ENCODE measurements around the gene UBE2I. TPM values are rescaled to one million over a fixed set of nuclear protein-coding genes. Genes with fewer than 3 reads are reported as not detected.

Gene UBE2I
- total RNA-seq, 1 experiment from 2014 or later = 229 TPM

DNA sequence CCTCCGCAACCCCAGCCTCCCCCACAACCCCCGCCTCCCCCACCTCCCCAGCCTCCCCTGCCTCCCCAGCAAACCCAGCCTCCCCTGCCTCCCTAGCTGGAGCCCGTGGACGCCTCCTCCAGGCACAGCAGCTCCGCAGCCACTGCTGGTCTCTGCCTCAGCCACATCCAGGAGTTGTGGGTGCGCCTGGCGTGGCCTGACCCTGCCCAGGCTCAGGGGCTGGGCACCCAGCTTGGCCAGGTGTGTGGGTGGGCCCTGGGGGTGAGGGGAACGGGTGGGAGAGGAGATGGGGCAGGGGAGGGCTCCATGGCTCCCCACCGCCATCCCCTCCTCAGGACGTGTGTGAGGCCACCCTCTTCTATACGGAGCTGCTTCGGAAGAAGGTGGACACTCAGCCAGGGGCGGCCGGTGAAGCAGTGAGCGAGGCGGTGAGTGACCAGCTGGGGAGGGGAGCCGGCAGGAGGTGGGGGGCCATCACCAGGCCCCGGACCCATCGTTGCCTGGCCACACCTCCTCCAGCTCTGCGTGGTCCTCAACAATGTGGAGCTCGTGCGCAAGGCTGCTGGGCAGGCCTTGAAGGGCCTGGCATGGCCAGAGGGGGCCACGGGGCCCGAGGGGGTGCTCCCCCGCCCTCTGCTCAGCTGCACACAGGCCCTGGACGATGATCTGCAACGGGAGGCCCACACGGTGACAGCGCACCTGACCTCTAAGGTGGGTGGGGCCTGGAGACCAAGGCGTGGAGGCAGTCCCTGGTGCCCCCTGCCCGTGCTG, 36.4 kb downstream of the UBE2I start (continued):
- TF ChIP-seq, protein P1, sequence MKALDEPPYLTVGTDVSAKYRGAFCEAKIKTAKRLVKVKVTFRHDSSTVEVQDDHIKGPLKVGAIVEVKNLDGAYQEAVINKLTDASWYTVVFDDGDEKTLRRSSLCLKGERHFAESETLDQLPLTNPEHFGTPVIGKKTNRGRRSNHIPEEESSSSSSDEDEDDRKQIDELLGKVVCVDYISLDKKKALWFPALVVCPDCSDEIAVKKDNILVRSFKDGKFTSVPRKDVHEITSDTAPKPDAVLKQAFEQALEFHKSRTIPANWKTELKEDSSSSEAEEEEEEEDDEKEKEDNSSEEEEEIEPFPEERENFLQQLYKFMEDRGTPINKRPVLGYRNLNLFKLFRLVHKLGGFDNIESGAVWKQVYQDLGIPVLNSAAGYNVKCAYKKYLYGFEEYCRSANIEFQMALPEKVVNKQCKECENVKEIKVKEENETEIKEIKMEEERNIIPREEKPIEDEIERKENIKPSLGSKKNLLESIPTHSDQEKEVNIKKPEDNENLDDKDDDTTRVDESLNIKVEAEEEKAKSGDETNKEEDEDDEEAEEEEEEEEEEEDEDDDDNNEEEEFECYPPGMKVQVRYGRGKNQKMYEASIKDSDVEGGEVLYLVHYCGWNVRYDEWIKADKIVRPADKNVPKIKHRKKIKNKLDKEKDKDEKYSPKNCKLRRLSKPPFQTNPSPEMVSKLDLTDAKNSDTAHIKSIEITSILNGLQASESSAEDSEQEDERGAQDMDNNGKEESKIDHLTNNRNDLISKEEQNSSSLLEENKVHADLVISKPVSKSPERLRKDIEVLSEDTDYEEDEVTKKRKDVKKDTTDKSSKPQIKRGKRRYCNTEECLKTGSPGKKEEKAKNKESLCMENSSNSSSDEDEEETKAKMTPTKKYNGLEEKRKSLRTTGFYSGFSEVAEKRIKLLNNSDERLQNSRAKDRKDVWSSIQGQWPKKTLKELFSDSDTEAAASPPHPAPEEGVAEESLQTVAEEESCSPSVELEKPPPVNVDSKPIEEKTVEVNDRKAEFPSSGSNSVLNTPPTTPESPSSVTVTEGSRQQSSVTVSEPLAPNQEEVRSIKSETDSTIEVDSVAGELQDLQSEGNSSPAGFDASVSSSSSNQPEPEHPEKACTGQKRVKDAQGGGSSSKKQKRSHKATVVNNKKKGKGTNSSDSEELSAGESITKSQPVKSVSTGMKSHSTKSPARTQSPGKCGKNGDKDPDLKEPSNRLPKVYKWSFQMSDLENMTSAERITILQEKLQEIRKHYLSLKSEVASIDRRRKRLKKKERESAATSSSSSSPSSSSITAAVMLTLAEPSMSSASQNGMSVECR (CRISPR knock-in tag; IDR thresholded peaks at IDR 0.05; ENCODE audit: borderline replicate concordance) = no peak
- TF ChIP-seq CREM (CRISPR knock-in tag; IDR thresholded peaks at IDR 0.05) = no peak

DNA sequence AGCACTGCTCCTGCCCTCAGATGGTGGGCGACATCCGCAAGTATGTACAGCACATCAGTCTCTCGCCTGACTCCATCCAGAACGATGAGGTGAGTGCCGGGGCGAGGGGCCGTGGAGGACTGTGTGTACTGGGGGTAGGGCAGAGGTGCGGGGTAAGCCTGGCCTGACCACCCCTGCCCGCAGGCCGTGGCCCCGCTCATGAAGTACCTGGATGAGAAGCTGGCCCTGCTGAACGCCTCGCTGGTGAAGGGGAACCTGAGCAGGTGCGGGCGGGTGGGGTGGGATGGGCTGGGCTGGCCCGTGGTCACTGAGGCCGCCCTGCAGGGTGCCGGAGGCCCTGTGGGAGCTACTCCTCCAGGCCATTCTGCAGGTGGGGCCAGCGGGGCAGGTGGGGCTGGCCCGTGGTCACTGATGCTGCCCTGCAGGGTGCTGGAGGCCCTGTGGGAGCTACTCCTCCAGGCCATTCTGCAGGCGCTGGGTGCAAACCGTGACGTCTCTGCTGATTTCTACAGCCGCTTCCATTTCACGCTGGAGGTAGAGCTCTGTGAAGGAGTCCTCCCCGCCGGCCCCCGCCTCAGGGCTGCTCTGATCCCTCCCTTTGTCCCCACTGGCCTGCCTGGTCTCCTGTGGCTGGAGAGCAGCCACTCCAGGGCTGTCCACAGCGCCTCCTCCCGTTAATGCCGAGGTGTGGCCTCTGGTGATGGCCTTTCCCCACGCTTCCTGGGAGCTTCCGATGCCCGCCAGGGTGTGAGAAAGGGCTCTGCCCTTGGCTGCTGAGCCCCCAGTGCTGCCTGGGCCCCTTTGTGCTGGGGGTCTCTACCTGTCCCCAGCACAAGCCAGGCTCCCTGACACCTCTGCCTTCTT, 37.2 kb downstream of the UBE2I start:
- POLR2A ChIA-PET = interaction anchor here (0.8 to 1.4 kb wide), 2 partner anchors 14 kb away, joined by 3 read pairs; no protein-coding TSS in a partner anchor
- CTCF ChIA-PET = interaction anchor here (0.6 to 2.8 kb wide), 5 partner anchors 16 to 50 kb away, joined by 3 to 13 read pairs (median 4); no protein-coding TSS in a partner anchor
- Mint-ChIP-seq H3K4me1 (peaks cover 4% of the 10 kb centered on the region), H3K27me3 (ENCODE audit: low read depth) (no peaks in the 10 kb centered on the region; the same call in 1 of the 2 replicates), H3K4me3 (no peak overlapping the region), H3K9me3 (no peaks in the 10 kb centered on the region), H3K27ac (no peak overlapping the region), H3K36me3 (no peaks in the 10 kb centered on the region; the same call in 1 of the 2 replicates)
- TF ChIP-seq KAT7 (CRISPR knock-in tag; IDR thresholded peaks at IDR 0.05; ENCODE audit: borderline replicate concordance) (no peak), TCF7 (CRISPR knock-in tag; IDR thresholded peaks at IDR 0.05; ENCODE audit: low read depth) (no peak), CREB1 (CRISPR knock-in tag; IDR thresholded peaks at IDR 0.05) (no peak), AFF4 (CRISPR knock-in tag; IDR thresholded peaks at IDR 0.05; ENCODE audit: borderline replicate concordance) (no peak), SP1 (CRISPR knock-in tag; conservative IDR thresholded peaks at IDR 0.05) (no peak), ZNF416 (CRISPR knock-in tag; IDR thresholded peaks at IDR 0.05) (no peak), USF1 (CRISPR knock-in tag; IDR thresholded peaks at IDR 0.05) (no peak), ETV6 (CRISPR knock-in tag; IDR thresholded peaks at IDR 0.05) (no peak), ESRRA (CRISPR knock-in tag; IDR thresholded peaks at IDR 0.05; ENCODE audit: borderline replicate concordance) (no peak), GTF2I (CRISPR knock-in tag; conservative IDR thresholded peaks at IDR 0.05) (no peak)
- TF ChIP-seq, protein P2, sequence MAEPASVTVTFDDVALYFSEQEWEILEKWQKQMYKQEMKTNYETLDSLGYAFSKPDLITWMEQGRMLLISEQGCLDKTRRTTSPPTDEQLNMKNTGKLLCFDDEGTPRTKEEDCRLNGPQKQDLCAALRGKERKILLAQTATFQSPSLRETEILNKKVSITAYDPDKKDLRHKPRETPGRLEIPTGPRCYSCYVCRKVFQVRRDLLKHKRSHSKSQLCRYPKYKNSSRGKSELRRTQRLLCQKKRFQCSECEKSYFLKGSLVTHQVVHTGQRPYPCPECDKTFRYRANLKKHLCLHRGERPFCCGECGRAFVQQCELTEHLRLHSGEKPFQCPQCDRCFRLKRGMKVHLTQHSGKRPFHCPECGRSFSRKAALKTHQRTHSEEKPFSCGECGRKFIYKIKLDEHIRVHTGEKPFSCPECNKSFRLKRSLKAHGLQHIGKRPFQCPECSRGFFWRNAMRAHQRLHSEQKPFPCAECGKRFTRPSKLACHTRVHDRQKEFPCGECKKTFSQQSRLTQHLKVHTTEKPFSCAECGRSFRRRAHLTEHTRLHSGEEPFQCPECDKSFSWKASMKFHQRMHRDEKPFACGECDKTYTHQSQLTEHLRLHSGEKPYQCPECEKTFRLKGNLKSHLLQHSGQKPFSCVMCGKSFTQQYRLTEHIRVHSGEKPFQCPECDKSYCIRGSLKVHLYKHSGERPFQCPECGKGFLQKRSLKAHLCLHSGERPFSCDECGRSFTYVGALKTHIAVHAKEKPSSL (CRISPR knock-in tag; conservative IDR thresholded peaks at IDR 0.05) = no peak
- TF ChIP-seq, protein P3, sequence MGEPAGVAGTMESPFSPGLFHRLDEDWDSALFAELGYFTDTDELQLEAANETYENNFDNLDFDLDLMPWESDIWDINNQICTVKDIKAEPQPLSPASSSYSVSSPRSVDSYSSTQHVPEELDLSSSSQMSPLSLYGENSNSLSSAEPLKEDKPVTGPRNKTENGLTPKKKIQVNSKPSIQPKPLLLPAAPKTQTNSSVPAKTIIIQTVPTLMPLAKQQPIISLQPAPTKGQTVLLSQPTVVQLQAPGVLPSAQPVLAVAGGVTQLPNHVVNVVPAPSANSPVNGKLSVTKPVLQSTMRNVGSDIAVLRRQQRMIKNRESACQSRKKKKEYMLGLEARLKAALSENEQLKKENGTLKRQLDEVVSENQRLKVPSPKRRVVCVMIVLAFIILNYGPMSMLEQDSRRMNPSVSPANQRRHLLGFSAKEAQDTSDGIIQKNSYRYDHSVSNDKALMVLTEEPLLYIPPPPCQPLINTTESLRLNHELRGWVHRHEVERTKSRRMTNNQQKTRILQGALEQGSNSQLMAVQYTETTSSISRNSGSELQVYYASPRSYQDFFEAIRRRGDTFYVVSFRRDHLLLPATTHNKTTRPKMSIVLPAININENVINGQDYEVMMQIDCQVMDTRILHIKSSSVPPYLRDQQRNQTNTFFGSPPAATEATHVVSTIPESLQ (CRISPR knock-in tag; IDR thresholded peaks at IDR 0.05) = no peak
- ATAC-seq (no peak), DNase-seq (ENCODE audit: low spot score) (no peak)

All from WTC11 (cell line).